ENCODE data around the gene PTK6.

GRCh38 chr20:63481503-63481902, 55.7 kb downstream of the PTK6 start:
- no peak for TF ChIP-seq CTCF (IDR thresholded peaks at IDR 0.05; ENCODE audit: low read length)
- TF ChIP-seq EZH2 (optimal IDR thresholded peaks at IDR 0.05; ENCODE audit: low read depth, low read length), result no peak

All from MM.1S (cell line).